WTC11 (cell line): ENCODE measurements around the gene KRTAP9-6. TPM values are rescaled to one million over a fixed set of nuclear protein-coding genes. Genes with fewer than 3 reads are reported as not detected.
A peak's percentile ranks its signal among the peaks of the same experiment; 100 is the strongest.

Source experiments
- ATAC-seq: fragments of 200-7000 bp; cut with Tn5 transposase; 2 replicates; pipeline ENCODE4 v1.10.0; 2021; ENCODE audit warnings: mild to moderate bottlenecking, moderate library complexity
- CTCF ChIA-PET: fragments of 300-600 bp; sonication (Branson Sonifier 250); formaldehyde crosslinking; loops from one replicate; lab custom pipeline; 2021; ENCODE audit warnings: antibody characterized with exemption; lab: Charles Lee
- POLR2A ChIA-PET: fragments of 350-600 bp; sonication (Branson Sonifier 250); formaldehyde crosslinking; loops from one replicate; lab custom pipeline; 2021; ENCODE audit warnings: antibody characterized with exemption; lab: Charles Lee
- DNase-seq: peaks from one replicate; pipeline ENCODE4 v3.0.0; 2021; ENCODE audit warnings: low spot score
- H3K27ac Mint-ChIP-seq: 2 replicates; pipeline ENCODE4 v1.8.0; 2021; ENCODE audit warnings: mixed read lengths
- H3K27me3 Mint-ChIP-seq: 2 replicates; pipeline ENCODE4 v1.8.0; 2021; ENCODE audit warnings: low read depth, mild to moderate bottlenecking, moderate library complexity, mixed read lengths
- H3K36me3 Mint-ChIP-seq: 2 replicates; pipeline ENCODE4 v1.8.0; 2021; ENCODE audit warnings: mixed read lengths
- H3K4me1 Mint-ChIP-seq: 2 replicates; pipeline ENCODE4 v1.8.0; 2022; ENCODE audit warnings: mixed read lengths
- H3K4me3 Mint-ChIP-seq: 2 replicates; pipeline ENCODE4 v1.8.0; 2021; ENCODE audit warnings: mild to moderate bottlenecking, moderate library complexity, mixed read lengths
- H3K9me3 Mint-ChIP-seq: 2 replicates; pipeline ENCODE4 v1.8.0; 2021; ENCODE audit warnings: mixed read lengths
- ATF6 ChIP-seq: sonication (generic); formaldehyde crosslinking; IDR thresholded peaks from 2 replicates; pipeline ENCODE4 v1.8.1; 2023; ENCODE audit warnings: mild to moderate bottlenecking, missing genetic modification reagents
- CBFB ChIP-seq: sonication (generic); formaldehyde crosslinking; IDR thresholded peaks from 2 replicates; pipeline ENCODE4 v1.8.1; 2022; ENCODE audit warnings: mild to moderate bottlenecking, low read depth, missing genetic modification reagents
- CDX4 ChIP-seq: fragments of 250-450 bp; sonication (Bioruptor Pico); IDR thresholded peaks from 2 replicates; pipeline ENCODE4 v1.9.0; 2021; ENCODE audit warnings: moderate library complexity, mild to moderate bottlenecking, inconsistent platforms, borderline replicate concordance
- CREB1 ChIP-seq: sonication (generic); formaldehyde crosslinking; IDR thresholded peaks from 2 replicates; pipeline ENCODE4 v1.8.0; 2023; ENCODE audit warnings: mild to moderate bottlenecking, missing genetic modification reagents
- CTCF ChIP-seq: fragments of 200-600 bp; IDR thresholded peaks from 2 replicates; pipeline ENCODE4 v1.8.0; 2022; ENCODE audit warnings: antibody characterized with exemption
- E2F1 ChIP-seq: sonication (generic); formaldehyde crosslinking; IDR thresholded peaks from 2 replicates; pipeline ENCODE4 v1.8.0; 2022; ENCODE audit warnings: mild to moderate bottlenecking, missing genetic modification reagents
- FOXK1 ChIP-seq: sonication (generic); formaldehyde crosslinking; IDR thresholded peaks from 2 replicates; pipeline ENCODE4 v1.8.0; 2022; ENCODE audit warnings: mild to moderate bottlenecking, moderate library complexity, missing genetic modification reagents
- HMGA2 ChIP-seq: fragments of 250-450 bp; sonication (Bioruptor Pico); IDR thresholded peaks from 2 replicates; pipeline ENCODE4 v1.4.0; 2021; ENCODE audit warnings: mild to moderate bottlenecking, moderate library complexity
- KAT7 ChIP-seq: sonication (generic); formaldehyde crosslinking; IDR thresholded peaks from 2 replicates; pipeline ENCODE4 v1.8.1; 2023; ENCODE audit warnings: missing genetic modification reagents, mild to moderate bottlenecking, borderline replicate concordance
- MAX ChIP-seq: sonication (generic); formaldehyde crosslinking; IDR thresholded peaks from 2 replicates; pipeline ENCODE4 v1.8.0; 2022; ENCODE audit warnings: mild to moderate bottlenecking, missing genetic modification reagents
- MYBL2 ChIP-seq: sonication (generic); formaldehyde crosslinking; IDR thresholded peaks from 2 replicates; pipeline ENCODE4 v1.8.1; 2023; ENCODE audit warnings: mild to moderate bottlenecking, moderate library complexity, missing genetic modification reagents
- NFYB ChIP-seq: sonication (generic); formaldehyde crosslinking; conservative IDR thresholded peaks from 2 replicates; pipeline ENCODE4 v1.8.0; 2022; ENCODE audit warnings: low read depth, missing genetic modification reagents
- NR1H2 ChIP-seq: sonication (generic); formaldehyde crosslinking; IDR thresholded peaks from 2 replicates; pipeline ENCODE4 v1.9.0; 2021; ENCODE audit warnings: mild to moderate bottlenecking, moderate library complexity, missing genetic modification reagents
- OVOL2 ChIP-seq: fragments of 250-450 bp; sonication (Bioruptor Pico); IDR thresholded peaks from 2 replicates; pipeline ENCODE4 v1.9.0; 2021; ENCODE audit warnings: mild to moderate bottlenecking, borderline replicate concordance
- PRDM15 ChIP-seq: sonication (generic); formaldehyde crosslinking; IDR thresholded peaks from 2 replicates; pipeline ENCODE4 v1.8.0; 2022; ENCODE audit warnings: missing genetic modification reagents
- RELA ChIP-seq: sonication (generic); formaldehyde crosslinking; IDR thresholded peaks from 2 replicates; pipeline ENCODE4 v1.8.1; 2022; ENCODE audit warnings: missing genetic modification reagents, mild to moderate bottlenecking, borderline replicate concordance
- ZNF263 ChIP-seq: sonication (generic); formaldehyde crosslinking; IDR thresholded peaks from 2 replicates; pipeline ENCODE4 v1.8.1; 2022; ENCODE audit warnings: low read depth, mild to moderate bottlenecking, moderate library complexity, missing genetic modification reagents
- ZNF423 ChIP-seq: fragments of 250-450 bp; sonication (Bioruptor Pico); IDR thresholded peaks from 2 replicates; pipeline ENCODE4 v2.1.2; 2022; ENCODE audit warnings: mild to moderate bottlenecking, moderate library complexity
- total RNA-seq: library from RNA; stranded (reverse); gene quantifications from 3 replicates; pipeline ENCODE4 v1.2.3, GENCODE V29; 2021

The KRTAP9-6 gene
- total RNA-seq, 1 experiment from 2014 or later = not detected

GRCh38 chr17:41298458-41299135 is 33.4 kb downstream of the KRTAP9-6 start:
- no peak for DNase-seq
- ChIA-PET POLR2A (no interaction called here), CTCF (no interaction called here)
- peaks cover 7% of the 10 kb centered on the region; the same call in 1 of the 2 replicates for H3K4me1 Mint-ChIP-seq
- peaks cover 6% of the 10 kb centered on the region; the same call in 1 of the 2 replicates for H3K9me3 Mint-ChIP-seq
- no peak for TF ChIP-seq NR1H2 (CRISPR knock-in tag)
- TF ChIP-seq RELA (CRISPR knock-in tag) = no peak
- TF ChIP-seq CBFB (CRISPR knock-in tag) = no peak
- TF ChIP-seq MYBL2 = no peak
- no peak for TF ChIP-seq ZNF423 (CRISPR knock-in tag)
- TF ChIP-seq NFYB (CRISPR knock-in tag) = no peak
- no peak for TF ChIP-seq CTCF
- no peak for TF ChIP-seq E2F1 (CRISPR knock-in tag)
- TF ChIP-seq OVOL2 (CRISPR knock-in tag) = no peak
- TF ChIP-seq CREB1 (CRISPR knock-in tag) = no peak
- no peak for TF ChIP-seq MAX (CRISPR knock-in tag)
- no peak for TF ChIP-seq HMGA2 (CRISPR knock-in tag)
- no peak for TF ChIP-seq FOXK1 (CRISPR knock-in tag)
- no peak for TF ChIP-seq CDX4 (CRISPR knock-in tag)
- TF ChIP-seq ATF6 = no peak
- no peak for TF ChIP-seq KAT7 (CRISPR knock-in tag)
- TF ChIP-seq ZNF263 (CRISPR knock-in tag) = no peak
- TF ChIP-seq PRDM15 (CRISPR knock-in tag) = no peak
- H3K36me3 Mint-ChIP-seq = no peaks in the 10 kb centered on the region
- no peaks in the 10 kb centered on the region; the same call in 1 of the 2 replicates for H3K27me3 Mint-ChIP-seq
- no peak overlapping the region for H3K27ac Mint-ChIP-seq
- 0 out of 2 replicates have a peak overlapping the region, but pooled peaks have one; percentile 38 for H3K4me3 Mint-ChIP-seq
- 0 out of 2 replicates have a peak, but pooled peaks have one; percentile 34 for ATAC-seq
